GM12872 (cell line): Measurements from ENCODE around the gene SLC34A2.

ENCODE experiments used
- TF ChIP-seq, protein P1 (sequence below): IDR thresholded peaks from 3 replicates; pipeline ENCODE4 v1.5.1; 2011; ENCODE audit warnings: low read depth, mild to moderate bottlenecking, low read length, moderate library complexity; ENCODE audit not compliant: insufficient read depth

The SLC34A2 gene

DNA sequence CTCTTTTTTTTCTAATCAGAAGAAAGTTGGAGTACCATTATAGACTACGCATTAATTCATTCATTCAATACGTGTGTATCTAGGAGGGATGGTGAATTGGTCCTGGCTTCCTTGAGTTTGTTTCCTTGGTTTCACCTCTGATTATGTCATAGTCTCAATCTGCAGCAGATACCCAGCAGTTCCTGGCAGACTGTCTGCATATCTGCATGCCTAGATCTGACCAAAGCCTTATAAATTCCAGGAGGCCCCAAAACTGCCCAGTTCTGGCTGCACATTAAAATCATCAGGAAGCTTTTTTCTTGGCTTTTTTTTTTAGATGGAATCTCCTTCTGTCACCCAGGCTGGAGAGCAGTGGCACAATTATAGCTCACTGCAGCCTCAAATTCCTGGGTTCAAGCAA is 27.2 kb upstream of the SLC34A2 start:
- TF ChIP-seq, protein P1, sequence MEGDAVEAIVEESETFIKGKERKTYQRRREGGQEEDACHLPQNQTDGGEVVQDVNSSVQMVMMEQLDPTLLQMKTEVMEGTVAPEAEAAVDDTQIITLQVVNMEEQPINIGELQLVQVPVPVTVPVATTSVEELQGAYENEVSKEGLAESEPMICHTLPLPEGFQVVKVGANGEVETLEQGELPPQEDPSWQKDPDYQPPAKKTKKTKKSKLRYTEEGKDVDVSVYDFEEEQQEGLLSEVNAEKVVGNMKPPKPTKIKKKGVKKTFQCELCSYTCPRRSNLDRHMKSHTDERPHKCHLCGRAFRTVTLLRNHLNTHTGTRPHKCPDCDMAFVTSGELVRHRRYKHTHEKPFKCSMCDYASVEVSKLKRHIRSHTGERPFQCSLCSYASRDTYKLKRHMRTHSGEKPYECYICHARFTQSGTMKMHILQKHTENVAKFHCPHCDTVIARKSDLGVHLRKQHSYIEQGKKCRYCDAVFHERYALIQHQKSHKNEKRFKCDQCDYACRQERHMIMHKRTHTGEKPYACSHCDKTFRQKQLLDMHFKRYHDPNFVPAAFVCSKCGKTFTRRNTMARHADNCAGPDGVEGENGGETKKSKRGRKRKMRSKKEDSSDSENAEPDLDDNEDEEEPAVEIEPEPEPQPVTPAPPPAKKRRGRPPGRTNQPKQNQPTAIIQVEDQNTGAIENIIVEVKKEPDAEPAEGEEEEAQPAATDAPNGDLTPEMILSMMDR = no peak

GRCh38 chr4:25632135-25632534 is 23.5 kb upstream of the SLC34A2 start:
- TF ChIP-seq, protein P1 = no peak

DNA sequence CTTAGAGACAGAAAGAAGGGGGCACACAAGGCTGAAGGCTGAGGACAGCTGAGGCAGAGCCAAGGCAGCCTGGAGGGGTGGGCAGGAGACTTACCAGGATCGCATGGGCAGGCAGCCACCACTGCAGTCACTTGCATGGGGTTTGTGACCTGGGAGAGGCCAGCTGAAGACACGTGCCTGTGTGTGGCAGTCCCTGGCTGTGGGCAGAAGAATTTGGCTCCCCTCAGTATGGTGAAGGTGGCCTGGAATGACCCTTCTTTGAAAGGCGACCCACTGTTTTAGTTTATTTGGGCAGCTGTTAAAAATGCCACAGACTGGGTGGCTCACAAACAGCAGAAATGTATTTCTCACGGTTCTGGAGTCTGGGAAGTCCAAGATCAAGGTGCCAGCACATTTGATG is 22.1 kb upstream of the SLC34A2 start:
- TF ChIP-seq, protein P1 = no peak

- TF ChIP-seq, protein P1 = no peak
Observed at GRCh38 chr4:25635501-25635900, 20.1 kb upstream of the SLC34A2 start.

- TF ChIP-seq, protein P1 = no peak
Observed at GRCh38 chr4:25637581-25638220, 17.9 kb upstream of the SLC34A2 start.

DNA sequence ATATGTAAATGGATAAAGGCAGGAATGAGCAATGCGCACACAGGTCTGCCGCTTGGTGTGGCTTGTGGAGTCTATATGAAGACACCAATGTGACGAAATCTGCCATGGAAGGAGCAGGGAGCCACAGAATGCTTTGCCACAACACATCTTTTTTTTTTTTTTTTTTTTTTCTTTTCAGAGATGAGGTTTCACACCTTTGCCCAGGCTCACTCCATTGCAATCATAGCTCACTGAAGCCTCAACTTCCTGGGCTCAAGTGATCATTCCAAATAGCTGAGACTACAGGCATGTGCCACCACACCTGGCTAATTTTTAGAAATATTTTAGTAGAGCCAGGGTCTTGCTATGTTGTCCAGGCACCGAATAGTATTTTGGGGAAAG is 17.4 kb upstream of the SLC34A2 start:
- TF ChIP-seq, protein P1 = no peak

DNA sequence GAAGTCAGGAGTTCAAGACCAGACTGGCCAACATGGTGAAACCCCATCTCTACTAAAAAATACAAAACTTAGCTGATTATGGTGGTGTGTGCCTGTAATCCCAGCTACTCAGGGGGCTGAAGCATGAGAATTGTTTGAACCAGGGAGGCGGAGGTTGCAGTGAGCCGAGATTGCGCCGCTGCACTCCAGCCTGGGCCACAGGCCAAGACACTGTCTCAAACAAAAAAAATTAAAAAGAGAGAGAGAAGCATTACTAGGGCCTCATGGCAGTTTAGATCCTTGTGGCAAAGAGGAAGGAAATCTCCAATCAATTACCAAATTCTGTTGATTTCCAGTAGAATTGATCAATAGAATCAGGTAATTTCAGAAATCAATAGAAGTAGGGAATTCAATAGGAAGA is 16.8 kb upstream of the SLC34A2 start:
- TF ChIP-seq, protein P1 = no peak
